ENCODE measurements around the gene KERA.

KERA gene

DNA sequence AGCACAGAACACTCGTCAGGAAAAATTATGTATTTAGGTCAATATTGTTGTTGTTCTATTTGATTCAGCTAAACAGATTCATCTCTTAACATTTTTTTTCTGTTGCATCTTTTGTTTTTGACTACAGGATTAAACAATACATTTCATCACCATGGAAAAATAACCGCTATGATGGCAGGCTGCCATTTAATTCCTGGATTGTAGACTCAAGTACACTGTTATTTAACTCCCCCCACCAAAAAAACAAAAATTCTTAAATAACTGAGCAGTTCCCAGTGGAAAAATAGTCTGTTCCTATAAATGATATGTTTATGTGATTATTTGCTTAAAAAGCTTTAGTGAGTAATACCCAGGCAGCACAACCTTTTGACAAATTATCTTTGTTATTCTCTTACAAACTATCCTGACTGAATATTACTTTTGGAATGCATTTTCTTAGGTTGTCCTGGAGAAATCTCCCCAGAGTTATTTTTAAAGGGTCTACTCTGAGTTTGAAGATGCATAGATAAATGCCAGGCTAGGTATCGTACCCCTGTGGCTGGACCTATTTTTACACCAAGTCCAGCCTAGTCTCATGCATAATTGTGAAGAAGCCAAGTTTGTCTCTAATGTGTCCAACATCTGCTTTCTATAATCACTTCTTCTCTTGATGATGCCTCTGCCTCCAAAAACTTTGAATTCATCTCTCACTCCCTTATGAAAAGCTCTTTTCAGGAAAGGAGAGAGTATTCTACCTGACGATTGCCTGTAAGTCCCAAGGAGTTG is 3.7 kb downstream of the KERA start:
- 100% methylated on average over 1 to 2 of the region's 4 CpGs for WGBS, 2 experiments (ENCODE audit: insufficient coverage in 2 of 2)
- Histone ChIP-seq H3K4me3 (ENCODE audit: extremely low read depth, insufficient read depth, low read length, poor library complexity, severe bottlenecking) (no peak overlapping the region), H3K27ac (ENCODE audit: low read depth, low read length, severe bottlenecking) (no peak overlapping the region), H3K9me3 (ENCODE audit: control insufficient read depth, low read length) (no peaks in the 10 kb centered on the region), H3K36me3 (ENCODE audit: control insufficient read depth, insufficient read depth, low read length) (no peaks in the 10 kb centered on the region), H3K4me1 (ENCODE audit: control insufficient read depth, insufficient read depth, low read length, poor library complexity, severe bottlenecking) (no peaks in the 10 kb centered on the region)

DNA sequence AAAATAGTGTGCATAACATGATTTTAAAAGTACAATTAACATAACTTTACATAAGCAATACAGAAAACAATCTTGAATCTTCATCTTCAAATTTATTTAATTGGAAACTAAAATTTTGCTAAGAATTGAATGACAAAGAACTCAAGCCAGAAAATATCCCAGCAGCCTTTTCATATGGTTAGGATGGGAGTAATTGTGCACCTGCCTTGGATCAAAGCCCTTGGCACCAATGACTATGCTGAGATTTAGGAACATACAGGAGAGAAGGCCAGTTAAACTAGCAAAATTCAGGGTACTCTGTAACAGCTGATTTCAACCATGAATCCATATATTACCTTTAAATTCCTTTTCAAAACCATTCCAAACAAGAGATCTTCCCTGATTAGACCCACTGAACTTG is 5.8 kb downstream of the KERA start:
- no peaks in the 10 kb centered on the region for H3K36me3 ChIP-seq (ENCODE audit: control insufficient read depth, insufficient read depth, low read length)
- H3K27ac ChIP-seq (ENCODE audit: low read depth, low read length, severe bottlenecking): no peak overlapping the region
- no peaks in the 10 kb centered on the region for H3K4me1 ChIP-seq (ENCODE audit: control insufficient read depth, insufficient read depth, low read length, poor library complexity, severe bottlenecking)
- H3K9me3 ChIP-seq (ENCODE audit: control insufficient read depth, low read length): no peaks in the 10 kb centered on the region
- H3K4me3 ChIP-seq (ENCODE audit: extremely low read depth, insufficient read depth, low read length, poor library complexity, severe bottlenecking): no peak overlapping the region

DNA sequence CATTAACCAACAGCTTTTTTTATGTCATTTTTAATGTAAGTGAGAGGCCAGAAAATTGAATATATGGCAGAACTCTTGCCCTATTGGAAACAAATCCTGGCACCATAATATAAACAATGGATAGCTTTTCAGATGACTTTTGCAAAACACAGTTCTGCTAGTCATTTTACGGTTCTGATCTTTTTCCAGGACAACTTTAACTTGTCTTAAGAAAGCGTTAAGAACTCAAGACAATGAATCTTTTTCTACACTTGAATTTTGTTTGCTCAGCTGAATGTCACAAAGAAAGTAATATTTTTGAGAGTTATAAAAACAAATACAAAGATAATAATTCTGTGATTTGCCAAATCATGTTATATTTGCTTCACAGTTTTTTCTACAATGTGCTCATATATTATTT is 13.2 kb downstream of the KERA start:
- H3K9me3 ChIP-seq (ENCODE audit: control insufficient read depth, low read length): no peaks in the 10 kb centered on the region
- no peak overlapping the region for H3K4me3 ChIP-seq (ENCODE audit: extremely low read depth, insufficient read depth, low read length, poor library complexity, severe bottlenecking)
- no peaks in the 10 kb centered on the region for H3K4me1 ChIP-seq (ENCODE audit: control insufficient read depth, insufficient read depth, low read length, poor library complexity, severe bottlenecking)
- 80 to 100% methylated on average over 1 of the region's 2 CpGs for WGBS, 2 experiments (ENCODE audit: insufficient coverage in 2 of 2)
- H3K27ac ChIP-seq (ENCODE audit: low read depth, low read length, severe bottlenecking): no peak overlapping the region
- no peaks in the 10 kb centered on the region for H3K36me3 ChIP-seq (ENCODE audit: control insufficient read depth, insufficient read depth, low read length)

DNA sequence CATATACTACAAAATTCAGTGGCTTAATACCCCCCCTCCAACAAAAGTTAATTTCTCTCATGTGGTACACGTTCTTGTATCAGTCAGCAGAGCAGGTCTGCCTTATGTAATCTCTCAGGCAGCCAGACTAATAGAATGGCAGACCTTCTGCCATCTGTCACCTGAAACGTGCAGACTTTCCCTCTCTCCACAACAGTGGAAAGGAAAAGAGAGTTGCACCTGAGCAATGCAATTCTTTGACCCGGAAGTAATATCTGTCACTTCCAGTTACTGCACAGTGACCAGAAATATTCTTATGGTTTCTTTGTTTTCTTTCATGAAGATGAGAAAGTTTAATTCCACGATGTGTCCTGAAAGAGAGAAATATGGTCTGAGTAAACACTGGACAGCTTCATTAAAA is 14.4 kb downstream of the KERA start:
- H3K27ac ChIP-seq (ENCODE audit: low read depth, low read length, severe bottlenecking): no peak overlapping the region
- WGBS, 2 experiments (ENCODE audit: insufficient coverage in 2 of 2): 67 to 90% methylated on average over 1 to 2 of the region's 4 CpGs
- no peaks in the 10 kb centered on the region for H3K4me1 ChIP-seq (ENCODE audit: control insufficient read depth, insufficient read depth, low read length, poor library complexity, severe bottlenecking)
- no peaks in the 10 kb centered on the region for H3K36me3 ChIP-seq (ENCODE audit: control insufficient read depth, insufficient read depth, low read length)
- no peak overlapping the region for H3K4me3 ChIP-seq (ENCODE audit: extremely low read depth, insufficient read depth, low read length, poor library complexity, severe bottlenecking)
- no peaks in the 10 kb centered on the region for H3K9me3 ChIP-seq (ENCODE audit: control insufficient read depth, low read length)

DNA sequence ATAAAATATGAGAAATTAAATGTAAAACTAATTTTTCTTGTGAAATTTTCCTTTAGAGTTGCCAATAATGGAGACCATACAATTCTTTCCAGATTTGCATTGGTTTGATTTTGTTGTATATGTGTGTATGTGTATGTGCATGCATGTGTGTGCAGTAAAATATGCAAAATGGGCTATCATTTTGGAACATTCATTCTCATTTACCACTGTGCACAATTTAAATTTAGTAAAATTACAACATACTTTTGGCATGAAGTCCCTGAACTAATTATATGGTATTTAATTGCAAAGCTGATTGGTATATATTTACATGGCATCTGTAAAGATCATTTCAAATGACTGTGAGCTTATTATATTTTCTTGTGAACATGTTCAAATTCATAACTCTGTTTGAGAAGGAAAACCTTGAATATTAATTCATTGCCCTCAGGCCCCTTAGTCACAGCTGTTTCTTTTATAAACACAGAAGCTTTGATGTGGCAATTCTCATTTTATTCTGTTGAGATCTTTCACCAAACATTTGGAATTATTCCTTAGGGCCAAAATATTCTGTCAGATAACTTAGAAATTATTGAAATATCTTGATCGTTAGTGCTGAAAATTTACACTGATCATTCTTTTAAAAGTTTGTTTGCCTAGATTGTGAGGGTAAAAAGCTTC is 17.6 kb downstream of the KERA start:
- H3K9me3 ChIP-seq (ENCODE audit: control insufficient read depth, low read length): no peaks in the 10 kb centered on the region
- H3K36me3 ChIP-seq (ENCODE audit: control insufficient read depth, insufficient read depth, low read length): no peaks in the 10 kb centered on the region
- H3K4me1 ChIP-seq (ENCODE audit: control insufficient read depth, insufficient read depth, low read length, poor library complexity, severe bottlenecking): no peaks in the 10 kb centered on the region
- H3K27ac ChIP-seq (ENCODE audit: low read depth, low read length, severe bottlenecking): no peak overlapping the region
- no peak overlapping the region for H3K4me3 ChIP-seq (ENCODE audit: extremely low read depth, insufficient read depth, low read length, poor library complexity, severe bottlenecking)
- WGBS, 2 experiments (ENCODE audit: insufficient coverage in 2 of 2): no CpG with 5 or more reads among the region's 1 CpG

DNA sequence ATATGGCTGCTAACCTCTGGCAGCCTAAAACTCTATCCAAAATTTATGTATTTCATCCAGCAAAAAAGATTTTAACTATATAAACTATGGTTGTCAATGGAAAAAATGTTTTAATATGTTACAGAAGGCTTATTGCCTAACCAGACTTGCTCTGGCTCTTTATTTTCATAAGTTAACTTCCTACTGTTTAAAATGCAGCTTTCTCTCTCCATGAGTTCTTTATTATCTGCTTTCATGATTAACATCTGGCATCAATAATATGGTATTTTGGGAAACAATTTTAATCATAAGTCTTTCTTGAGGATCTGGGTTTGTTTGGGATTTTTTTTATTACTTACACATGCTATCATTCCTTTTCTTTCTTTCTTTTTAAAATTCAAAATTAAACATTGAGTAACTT is 20.5 kb downstream of the KERA start:
- Histone ChIP-seq H3K4me1 (ENCODE audit: control insufficient read depth, insufficient read depth, low read length, poor library complexity, severe bottlenecking) (no peaks in the 10 kb centered on the region), H3K4me3 (ENCODE audit: extremely low read depth, insufficient read depth, low read length, poor library complexity, severe bottlenecking) (no peak overlapping the region), H3K9me3 (ENCODE audit: control insufficient read depth, low read length) (no peaks in the 10 kb centered on the region), H3K27ac (ENCODE audit: low read depth, low read length, severe bottlenecking) (no peak overlapping the region), H3K36me3 (ENCODE audit: control insufficient read depth, insufficient read depth, low read length) (no peaks in the 10 kb centered on the region)

DNA sequence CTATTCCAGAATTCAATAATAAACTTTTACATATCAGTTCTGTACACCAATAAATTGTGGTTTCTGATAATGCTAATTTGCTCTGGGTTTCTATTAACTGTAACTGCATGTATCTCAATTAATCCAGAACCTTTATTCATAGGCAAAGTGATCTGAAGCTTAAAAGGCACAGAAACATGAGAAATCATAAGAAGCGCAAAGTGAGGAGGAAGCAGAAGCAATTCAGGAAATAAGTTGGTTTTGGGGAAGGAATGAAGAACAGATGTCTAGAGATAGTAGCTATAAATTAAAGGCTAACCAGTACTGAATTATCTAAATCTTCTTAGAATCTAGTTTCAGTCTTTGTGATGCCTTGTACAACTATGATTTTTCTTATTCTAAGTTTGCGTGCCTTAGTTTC is 24.6 kb downstream of the KERA start:
- Histone ChIP-seq H3K27ac (ENCODE audit: low read depth, low read length, severe bottlenecking) (no peak overlapping the region), H3K4me3 (ENCODE audit: extremely low read depth, insufficient read depth, low read length, poor library complexity, severe bottlenecking) (no peak overlapping the region), H3K9me3 (ENCODE audit: control insufficient read depth, low read length) (no peaks in the 10 kb centered on the region), H3K4me1 (ENCODE audit: control insufficient read depth, insufficient read depth, low read length, poor library complexity, severe bottlenecking) (no peaks in the 10 kb centered on the region), H3K36me3 (ENCODE audit: control insufficient read depth, insufficient read depth, low read length) (no peaks in the 10 kb centered on the region)
- 90 to 100% methylated on average over 1 to 2 of the region's 2 CpGs for WGBS, 2 experiments (ENCODE audit: insufficient coverage in 2 of 2)

DNA sequence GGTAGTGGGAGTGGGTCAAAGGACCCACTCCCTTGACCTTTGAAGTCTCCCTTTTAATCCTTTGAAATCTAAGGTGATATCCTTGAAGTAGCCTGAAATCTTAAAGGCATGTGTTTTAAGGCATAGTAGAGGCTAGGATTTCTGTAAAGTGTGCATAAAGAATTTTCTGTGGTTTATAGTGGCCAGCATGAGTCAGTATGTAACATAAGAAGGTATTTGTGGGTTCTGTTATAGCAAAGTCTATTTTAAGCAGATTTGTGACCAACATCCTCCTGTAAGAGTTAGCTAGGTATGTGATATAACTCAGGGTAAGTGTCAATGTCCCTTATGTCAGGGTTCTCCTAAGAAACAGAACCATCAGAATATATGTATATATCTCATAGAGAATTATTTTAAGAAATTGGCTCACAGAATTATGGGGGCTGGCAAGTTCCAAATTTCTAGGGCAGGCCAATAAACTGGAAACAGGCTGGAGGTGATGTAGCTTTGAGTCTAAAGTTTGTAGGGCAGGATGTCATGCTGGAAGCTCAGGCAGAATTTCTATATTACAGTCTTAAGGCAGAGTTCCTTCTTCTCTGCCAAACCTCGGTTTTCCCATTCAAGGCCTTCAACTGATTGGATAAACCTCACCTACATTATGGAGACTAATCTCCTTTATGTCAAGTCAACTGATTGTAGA is 34.4 kb downstream of the KERA start:
- Histone ChIP-seq H3K9me3 (ENCODE audit: control insufficient read depth, low read length) (no peaks in the 10 kb centered on the region), H3K36me3 (ENCODE audit: control insufficient read depth, insufficient read depth, low read length) (no peaks in the 10 kb centered on the region), H3K4me3 (ENCODE audit: extremely low read depth, insufficient read depth, low read length, poor library complexity, severe bottlenecking) (no peak overlapping the region), H3K4me1 (ENCODE audit: control insufficient read depth, insufficient read depth, low read length, poor library complexity, severe bottlenecking) (no peaks in the 10 kb centered on the region), H3K27ac (ENCODE audit: low read depth, low read length, severe bottlenecking) (no peak overlapping the region)
- 100% methylated on average over 1 of the region's 1 CpG; no CpG with 5 or more reads in 1 of the 2 experiments for WGBS, 2 experiments (ENCODE audit: insufficient coverage in 2 of 2)

DNA sequence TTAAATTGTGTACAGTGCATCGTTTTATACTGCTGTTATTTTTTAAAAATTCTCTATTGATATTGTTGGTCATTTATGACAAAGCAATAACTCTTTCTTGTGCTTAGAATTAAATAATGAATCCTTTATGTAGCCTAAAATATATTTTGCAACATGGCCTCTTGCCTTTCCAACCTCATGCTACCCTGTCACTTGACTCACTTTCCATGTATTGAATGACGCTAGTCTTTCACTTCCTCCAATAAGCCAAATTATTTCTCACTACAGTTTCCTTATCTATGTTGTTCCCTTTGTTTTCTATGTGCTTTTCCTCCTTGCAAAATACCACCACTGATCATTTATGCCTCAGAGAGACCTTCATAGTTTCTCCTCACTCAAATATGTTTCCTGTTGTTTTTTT is 36.7 kb downstream of the KERA start:
- 94 to 95% methylated on average over 1 of the region's 2 CpGs for WGBS, 2 experiments (ENCODE audit: insufficient coverage in 2 of 2)
- Histone ChIP-seq H3K36me3 (ENCODE audit: control insufficient read depth, insufficient read depth, low read length) (no peaks in the 10 kb centered on the region), H3K9me3 (ENCODE audit: control insufficient read depth, low read length) (no peaks in the 10 kb centered on the region), H3K4me3 (ENCODE audit: extremely low read depth, insufficient read depth, low read length, poor library complexity, severe bottlenecking) (no peak overlapping the region), H3K27ac (ENCODE audit: low read depth, low read length, severe bottlenecking) (no peak overlapping the region), H3K4me1 (ENCODE audit: control insufficient read depth, insufficient read depth, low read length, poor library complexity, severe bottlenecking) (no peaks in the 10 kb centered on the region)

DNA sequence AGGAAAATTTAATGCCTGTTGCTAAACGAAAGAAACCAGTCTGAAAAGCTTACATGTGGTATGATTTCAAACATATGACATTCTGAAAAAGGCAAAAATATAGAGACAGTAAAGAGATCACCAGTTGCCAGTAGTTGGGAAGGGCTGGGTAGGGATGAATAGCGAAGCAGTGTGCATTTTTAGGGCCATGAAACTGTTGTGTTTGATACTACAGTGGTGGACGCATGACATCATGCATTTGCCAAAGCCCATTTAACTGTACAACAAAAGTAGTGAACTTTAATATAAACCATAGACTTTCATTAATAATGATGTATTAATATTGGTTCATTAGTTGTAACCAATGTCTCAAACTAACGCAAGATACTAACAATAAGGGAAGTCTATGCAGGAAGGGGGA is 38.4 kb downstream of the KERA start:
- no peak overlapping the region for H3K27ac ChIP-seq (ENCODE audit: low read depth, low read length, severe bottlenecking)
- 79 to 86% methylated on average over 1 to 2 of the region's 4 CpGs for WGBS, 2 experiments (ENCODE audit: insufficient coverage in 2 of 2)
- no peaks in the 10 kb centered on the region for H3K36me3 ChIP-seq (ENCODE audit: control insufficient read depth, insufficient read depth, low read length)
- H3K4me3 ChIP-seq (ENCODE audit: extremely low read depth, insufficient read depth, low read length, poor library complexity, severe bottlenecking): no peak overlapping the region
- H3K9me3 ChIP-seq (ENCODE audit: control insufficient read depth, low read length): no peaks in the 10 kb centered on the region
- no peaks in the 10 kb centered on the region for H3K4me1 ChIP-seq (ENCODE audit: control insufficient read depth, insufficient read depth, low read length, poor library complexity, severe bottlenecking)
